GM19035 (cell line): ENCODE measurements around the gene ZW10.
"Not testable (repeated sequence)": the region's sequence is repeated elsewhere in the genome, so short reads cannot be mapped to it uniquely, and the experiment has no call there.

Experiments
- ATAC-seq: cut with Tn5 transposase; IDR thresholded peaks from one replicate; pipeline ENCODE4 v1.9.1; 2021; ENCODE audit not compliant: unreplicated experiment

The ZW10 gene

DNA sequence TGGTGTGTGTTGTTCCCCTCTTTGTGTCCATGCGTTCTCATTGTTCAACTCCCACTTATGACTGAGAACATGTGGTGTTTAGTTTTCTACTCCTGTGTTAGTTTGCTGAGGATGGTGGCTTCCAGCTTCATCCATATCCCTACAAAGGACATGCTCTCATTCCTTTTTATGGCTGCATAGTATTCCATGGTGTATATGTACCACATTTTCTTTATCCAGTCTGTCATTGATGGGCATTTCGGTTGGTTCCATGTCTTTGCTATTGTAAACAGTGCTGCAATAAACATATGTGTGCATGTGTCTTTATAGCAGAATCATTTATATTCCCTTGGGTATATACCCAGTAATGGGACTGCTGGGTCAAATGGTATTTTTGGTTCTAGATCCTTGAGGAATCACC, 10.5 kb downstream of the ZW10 start:
- not testable (repeated sequence) for ATAC-seq

DNA sequence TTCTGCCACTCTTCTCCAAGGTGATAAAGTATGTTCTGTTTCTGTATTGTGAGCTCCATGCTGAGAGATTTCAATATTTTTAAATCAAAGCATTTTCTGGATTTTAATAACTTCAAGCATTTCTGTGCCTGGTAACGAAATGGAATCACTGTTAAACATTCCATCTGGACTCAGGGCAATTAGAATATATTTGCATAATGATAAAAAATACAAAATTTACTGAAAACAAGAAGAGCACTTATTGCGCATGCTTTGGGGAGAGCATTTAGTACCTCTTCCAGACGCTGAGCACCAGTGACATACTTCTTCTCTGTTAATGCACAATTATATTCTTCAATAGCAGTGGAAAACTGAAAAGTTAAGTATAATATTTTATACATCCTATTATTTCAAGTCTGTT, 13.3 kb downstream of the ZW10 start:
- no peak for ATAC-seq

DNA sequence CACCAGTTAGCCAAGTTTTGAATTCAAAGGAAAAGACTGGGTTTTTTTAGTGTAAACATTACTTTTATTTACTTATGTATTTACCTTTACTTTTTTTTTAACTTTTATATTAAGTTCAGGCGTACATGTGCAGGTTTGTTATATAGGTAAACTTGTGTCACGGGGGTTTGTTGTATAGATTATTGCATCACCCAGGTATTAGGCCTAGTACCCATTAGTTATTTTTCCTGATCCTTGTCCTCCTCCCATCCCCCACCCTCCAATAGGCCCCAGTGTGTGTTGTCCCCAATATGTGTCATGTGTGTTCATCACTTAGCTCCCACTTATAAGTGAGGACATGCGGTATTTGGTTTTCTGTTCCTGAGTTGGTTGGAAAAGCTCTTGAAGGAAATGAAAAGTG, 20.6 kb downstream of the ZW10 start:
- no peak for ATAC-seq

DNA sequence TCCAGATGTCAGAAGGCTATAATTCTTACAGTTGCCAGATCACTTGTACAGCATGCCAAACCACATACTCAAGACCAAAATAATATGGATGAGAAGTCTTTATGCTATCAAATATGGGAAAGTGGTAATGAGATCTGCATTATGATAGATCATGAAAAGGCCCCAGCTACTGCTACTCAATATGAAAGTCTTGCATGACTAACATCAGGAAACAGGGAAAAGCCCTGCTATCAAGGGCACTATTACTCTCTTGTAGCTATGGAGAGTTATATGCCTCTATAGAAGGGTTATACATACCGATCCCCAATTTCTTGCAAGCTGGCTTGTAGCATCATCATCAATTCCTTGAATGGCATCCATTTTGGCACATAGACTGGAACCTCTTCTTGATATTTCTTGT, 37.2 kb downstream of the ZW10 start:
- no peak for ATAC-seq

DNA sequence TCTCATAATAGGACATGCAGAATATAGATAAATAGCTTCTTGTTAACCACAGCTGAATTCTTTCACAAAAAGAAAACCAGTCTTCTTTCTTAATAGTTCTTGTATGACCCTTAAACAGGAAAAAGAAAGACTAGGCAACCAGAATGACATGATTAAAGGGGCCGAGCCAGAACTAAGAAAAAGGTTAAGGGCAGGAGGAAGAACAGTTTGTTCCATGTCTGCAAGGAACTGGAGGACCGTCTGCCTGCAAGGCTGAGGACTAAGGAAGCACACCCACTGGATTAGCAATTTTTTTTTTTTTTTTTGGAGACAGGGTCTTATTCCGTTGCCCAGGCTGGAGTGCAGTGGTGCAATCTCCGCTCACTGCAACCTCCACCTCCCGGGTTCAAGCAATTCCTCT, 41.4 kb downstream of the ZW10 start:
- ATAC-seq: no peak

DNA sequence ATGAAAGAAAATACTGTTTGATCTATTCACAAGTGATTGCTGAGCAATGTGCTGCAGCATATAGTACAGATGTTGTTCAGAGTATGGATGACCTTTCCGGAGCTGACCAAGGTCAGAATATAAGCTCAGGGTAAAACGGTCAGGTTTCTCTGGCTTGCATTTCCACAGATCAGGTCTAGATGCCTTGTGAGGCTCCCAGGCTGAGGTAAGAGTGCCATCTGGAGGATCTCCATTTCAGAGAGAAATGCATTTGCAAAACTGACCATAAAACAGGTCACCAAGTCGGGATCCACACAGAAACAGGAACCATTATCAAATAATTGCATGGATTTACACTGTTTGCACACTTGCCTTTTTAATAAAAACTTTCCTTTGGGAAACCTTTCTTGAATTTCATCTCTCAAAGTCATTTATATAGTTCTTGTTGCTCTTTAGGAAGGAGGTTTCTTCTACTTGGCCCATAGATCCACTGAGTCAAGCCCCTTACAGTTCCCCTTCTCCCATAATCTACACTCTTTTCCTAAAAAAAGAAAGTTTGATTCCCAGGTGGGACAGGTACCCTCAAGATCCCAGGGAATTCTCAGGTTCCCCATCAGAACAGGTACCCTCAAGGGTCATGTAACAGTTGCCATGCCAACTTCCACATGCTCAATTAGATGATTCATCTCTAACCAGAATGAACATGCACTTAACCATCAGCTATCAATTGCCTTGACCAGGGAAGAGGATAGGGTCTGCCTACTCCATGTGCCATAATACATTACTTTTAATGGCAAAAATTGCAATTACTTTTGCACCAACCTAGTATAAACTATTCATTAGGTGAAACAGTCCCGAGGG, 42.4 kb downstream of the ZW10 start:
- ATAC-seq: no peak

DNA sequence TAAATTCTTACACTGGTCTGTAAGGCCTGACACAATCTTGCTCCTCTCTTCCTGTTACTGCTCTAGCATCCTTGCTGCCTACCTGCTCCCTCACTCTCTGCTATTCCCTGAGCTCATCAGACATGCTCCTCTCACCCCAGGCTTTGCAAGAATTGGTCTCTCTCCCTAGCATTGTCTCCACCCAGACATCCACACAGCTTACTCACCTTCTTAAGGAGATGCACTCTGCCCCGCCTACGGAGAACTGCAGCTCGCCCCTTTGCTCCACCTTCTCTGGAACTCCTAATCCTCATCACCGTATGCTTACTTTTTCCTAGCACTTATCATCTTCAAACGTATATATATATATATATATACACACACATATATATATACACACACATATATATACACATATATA, 44.0 kb downstream of the ZW10 start:
- ATAC-seq: no peak

DNA sequence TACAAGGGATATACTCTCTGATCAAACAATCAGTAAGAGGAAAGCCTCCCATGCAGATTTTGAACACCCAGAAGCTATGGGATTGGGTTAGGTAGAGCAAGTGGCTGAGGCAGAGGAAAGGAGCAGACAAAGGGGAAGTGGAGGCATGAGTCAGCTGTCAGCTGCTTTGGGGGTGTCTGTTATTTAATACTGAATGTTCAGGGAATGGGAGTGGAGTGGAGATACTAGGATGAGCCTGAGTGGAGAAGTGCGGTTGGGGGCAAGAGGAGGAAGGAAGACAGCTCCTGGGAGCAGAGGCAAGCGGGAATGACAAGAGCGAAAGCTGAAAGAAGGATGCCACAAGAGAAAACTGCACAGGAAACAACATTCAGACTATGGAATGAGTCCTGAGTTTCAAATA, 44.7 kb downstream of the ZW10 start:
- ATAC-seq: no peak

DNA sequence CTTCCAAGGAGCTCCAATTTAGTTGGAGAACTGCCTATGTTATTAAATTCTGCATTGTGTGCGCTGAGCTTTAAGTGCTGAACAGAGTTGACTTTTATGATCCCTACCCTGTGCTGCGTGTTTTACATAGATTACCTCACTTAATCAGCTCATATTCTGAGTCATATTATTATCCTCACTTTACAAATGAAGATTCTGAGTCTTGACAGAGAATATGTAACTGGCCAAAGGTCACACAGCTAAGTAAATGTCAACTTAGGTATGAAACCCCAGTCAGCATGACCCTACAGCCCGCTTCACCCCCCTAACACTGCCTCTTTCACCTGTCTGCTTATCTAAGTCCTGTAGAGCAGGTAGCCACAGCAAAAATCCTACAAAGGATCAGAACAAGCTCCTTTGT, 47.6 kb downstream of the ZW10 start:
- ATAC-seq: no peak

DNA sequence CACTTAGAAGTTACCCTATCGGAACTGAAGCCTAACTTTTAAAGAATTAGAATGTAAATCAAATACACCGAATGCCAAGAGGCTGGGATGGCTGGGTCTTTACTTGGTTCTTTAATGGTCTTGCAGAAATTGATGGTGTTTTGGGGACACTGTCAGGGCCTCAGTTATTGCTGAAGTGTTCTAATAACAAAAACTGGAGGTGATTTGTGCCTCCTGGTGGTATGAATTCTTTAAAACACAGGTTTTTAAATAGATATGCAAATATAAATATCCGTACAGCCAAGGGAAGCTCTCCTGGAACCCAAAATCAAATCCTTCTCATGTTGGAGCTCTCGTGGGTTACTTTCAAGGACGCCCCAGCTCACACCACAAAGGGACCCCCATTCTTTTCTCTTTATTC, 48.1 kb downstream of the ZW10 start:
- ATAC-seq: no peak

DNA sequence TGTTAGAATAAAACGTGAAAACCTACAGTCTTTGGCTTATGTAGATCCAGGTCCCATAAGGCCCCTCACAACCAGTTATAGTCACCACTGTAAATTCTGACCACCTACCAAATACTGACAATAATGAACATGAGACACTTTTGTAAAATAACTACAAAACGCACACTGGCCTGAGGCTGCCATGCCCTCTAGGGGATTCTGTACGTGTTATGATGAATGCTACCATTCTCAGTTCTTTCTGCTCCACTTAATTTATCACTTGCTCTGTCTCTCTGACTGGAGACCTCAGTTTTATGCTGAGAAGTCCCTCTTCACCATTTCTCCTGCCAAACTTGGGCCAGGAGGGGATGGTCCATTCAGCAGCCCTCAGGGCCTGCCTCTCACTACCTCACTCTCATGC, 48.7 kb downstream of the ZW10 start:
- no peak for ATAC-seq

DNA sequence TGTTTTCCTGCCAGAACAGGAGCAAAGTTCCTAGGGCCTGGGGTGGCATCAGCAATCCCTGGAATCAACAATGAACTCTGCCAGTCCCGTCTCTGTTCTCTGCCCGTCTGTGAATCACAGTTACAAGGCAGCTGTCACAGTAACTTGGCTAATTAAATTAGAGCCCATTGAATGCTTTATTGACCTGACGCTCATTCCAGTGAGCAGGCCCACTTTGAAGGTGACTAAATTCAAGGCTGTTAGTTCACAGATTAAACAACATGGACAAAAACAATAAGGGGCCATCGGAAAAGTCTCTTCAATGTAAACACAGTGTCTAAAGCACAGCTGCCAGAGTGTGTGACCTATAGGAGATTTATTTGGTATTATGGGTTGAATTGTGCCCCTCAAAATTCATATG, 49.7 kb downstream of the ZW10 start:
- ATAC-seq: no peak

DNA sequence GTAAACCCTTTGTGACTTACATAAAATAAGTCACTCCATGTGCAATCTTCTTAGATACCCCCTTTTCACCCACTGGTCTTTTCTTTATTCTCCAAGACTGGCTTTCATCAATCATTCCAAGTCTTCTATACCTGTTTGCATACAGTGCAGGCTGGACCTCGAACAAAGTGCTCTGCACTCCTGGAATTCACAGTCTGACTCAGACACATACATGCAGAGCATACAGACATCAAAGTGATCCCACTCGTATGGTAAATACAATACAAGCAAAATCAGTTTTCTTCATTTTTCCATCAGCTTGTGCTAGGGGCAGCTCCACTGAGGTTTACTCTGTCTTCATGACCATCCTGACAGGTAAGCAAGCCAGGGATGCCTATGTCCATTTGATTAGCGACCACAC, 50.6 kb downstream of the ZW10 start:
- ATAC-seq: no peak

DNA sequence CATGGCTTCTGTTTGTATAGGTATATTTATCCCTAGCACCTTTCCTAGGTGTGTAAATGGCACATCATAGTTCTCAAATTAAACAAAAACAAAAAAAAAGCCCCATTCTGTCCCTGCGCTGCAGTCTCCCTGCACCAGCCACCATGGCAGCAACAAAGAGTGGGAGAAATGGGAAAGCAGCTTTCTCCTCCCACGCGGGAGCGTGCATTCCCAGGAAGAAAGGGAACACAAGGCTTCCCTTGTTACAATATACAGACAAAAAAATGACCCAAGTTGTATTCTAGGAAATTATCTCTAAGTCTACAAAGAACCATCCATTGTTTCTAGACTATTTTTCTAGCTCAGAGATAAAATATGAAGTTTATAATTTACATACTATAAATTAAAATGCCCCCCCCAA, 51.3 kb downstream of the ZW10 start:
- no peak for ATAC-seq

DNA sequence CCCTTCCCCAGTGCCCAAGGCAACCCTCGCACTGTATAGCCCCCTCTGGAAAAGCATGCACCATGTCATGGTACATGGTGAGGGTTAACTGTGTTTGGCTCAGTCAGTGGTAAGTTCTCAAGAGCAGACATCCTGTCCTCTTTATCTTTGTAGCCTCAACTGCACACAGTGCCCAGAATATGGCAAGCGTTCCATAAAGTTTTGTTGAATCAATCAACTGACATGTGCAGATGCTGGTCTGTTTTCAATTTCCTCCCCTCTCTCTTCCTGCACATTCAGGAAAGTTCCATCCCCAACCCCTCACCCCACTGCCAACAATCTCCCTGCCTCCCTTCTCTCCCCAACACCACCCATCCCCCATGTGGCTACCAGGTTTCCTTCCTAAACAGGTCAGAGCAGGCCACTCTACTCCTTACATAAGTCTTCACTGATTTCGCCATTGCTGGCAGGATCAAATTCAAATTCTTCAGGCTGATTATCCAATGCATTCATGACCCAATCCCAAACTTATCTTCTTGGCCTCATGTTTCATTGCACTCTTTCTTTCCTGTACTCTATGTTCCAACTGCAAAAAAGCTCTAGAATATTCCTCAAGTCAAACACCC, 51.9 kb downstream of the ZW10 start:
- no peak for ATAC-seq

DNA sequence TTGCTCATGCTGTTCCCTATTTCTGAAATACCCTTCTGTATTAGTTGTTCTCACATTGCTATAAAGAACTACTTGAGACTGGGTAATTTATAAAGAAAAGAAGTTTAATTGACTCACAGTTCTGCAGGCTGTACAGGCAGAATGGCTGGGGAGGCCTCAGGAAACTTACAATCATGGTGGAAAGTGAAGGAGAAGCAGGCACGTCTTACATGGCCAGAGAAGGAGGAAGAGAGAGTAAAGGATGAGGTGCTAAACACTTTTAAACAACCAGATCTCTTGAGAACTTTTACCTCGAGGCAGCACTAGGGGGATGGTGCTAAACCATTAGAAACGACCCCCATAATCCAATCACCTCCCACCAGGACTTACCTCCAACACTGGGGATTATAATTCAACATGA, 53.0 kb downstream of the ZW10 start:
- ATAC-seq: not testable (repeated sequence)

DNA sequence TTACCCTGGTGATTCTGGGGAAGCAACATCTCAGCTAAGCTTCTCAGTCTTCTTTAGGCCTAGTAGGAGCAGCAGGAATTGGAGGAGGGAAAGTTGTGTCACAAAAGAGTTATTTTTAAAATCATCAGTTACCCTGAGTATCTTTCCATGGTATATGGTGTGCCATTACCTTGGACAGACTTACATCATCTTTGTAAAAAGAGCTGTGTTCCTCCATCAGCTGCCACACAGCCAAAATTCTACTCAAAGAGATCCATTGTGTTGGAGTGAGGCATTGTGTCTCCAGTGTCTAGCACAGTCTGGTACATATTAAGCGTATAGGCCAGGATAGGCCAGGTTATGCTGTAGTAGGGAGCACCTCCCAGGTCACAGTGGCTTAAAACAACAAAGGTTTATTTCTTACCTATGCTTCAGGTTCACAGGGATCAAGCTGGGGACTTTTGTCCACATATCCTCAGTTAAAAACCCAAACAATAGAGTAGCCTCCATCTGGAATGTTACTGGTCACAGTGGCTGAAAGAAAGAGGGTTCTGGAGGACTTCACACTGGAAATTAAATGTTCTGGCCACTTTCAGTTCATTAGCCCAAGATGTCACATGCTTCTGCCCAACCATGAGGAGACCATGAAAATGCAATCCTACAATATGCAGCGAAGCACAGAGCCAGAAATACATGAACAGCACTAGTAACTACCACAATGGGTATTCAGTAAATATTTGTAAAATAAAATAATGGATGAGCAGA, 57.4 kb downstream of the ZW10 start:
- ATAC-seq: no peak

DNA sequence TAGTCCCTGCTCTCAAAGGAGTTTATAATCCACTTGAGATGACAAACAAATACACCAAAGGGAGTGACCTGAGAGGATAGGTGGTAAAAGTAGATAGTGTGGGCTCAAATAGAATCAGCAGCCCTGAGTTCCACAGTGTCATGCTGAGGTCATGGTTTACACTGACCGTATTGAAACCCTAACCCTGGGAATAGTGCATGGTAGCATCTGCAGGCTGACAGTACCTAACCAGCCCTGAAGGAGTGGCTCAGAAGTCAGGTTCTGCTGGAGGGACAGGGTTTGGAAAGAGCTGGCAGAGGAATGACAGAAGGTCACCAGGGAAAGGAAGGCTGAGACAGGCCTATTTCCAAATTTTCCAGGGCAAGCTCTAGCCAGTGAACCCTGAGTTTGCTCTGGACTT, 58.2 kb downstream of the ZW10 start:
- ATAC-seq: no peak

DNA sequence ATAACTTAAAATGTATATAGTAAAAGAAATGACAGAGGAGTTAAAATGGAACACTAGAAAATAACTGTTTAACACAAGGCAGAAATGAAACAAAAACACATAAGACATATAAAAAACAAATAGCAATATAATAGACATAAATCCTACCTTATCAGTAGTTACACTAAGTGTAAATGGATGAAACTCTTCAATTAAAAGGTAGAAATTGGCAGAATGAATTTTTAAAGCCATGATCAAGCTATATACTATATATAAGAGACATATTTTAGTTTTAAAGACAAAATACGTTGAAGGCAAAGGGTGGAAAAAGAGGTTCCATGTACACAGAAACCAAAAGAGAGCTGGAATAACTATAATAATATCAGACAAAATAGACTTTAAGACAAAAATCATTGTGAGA, 62.5 kb downstream of the ZW10 start:
- ATAC-seq: no peak

DNA sequence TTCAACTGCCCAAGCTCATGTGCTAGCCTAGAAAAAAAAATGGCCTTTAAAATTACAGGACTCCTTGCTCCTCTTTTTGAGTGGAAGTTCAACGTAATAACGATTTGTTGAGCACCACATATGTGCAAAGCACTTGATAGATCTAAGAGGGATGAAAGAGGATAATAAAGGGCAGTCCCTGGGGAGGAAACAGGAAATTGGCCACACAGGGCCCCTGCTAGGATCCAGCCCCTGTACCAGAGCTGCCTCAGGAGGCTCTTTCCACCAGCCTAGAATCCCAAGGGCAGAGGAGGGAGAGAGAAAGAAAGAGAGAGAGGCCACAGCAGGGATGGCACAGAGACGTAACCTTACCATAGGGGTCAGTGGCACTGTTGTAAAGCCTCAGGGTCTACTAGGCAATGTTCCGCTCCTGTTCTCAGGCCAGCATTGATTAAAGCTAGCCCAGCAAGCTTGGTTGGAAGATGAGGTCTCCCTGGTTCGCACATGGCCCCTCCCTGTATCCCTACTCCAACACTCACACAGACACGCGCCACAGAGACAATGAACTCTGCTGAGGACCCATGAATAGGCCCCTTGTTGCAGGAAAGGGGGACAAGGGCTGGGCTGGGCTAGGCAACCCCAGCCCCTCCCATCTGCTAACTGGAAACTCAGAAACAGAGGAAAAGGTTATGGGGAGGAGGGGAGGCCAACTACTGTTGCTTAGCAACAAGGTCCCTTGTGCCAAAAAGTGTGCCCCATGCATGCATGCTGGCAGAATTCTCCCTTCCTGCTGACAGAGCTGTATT, 67.4 kb downstream of the ZW10 start, which contains the start of gene TMPRSS5:
TSS of gene TMPRSS5 (minus strand) at position 438 of the 785 bp plus-strand sequence. CDS start at position 354, 84 bp downstream.
- ATAC-seq: no peak

DNA sequence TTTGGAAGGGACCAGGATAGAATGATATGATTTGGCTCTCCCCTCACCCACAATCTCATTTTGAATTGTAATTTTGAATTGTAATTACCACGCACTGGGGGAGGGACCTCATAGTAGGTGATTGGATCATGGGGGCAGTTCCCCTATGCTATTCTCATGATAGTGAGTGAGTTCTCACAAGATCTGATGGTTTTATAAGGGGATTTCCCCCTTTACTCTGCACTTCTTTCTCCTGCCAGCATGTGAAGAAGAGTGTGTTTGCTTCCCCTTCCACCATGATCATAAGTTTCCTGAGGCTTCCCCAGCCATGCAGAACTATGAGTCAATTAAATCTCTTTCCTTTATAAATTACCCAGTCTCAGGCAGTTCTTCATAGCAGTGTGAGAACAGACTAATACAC, 69.9 kb downstream of the ZW10 start:
- not testable (repeated sequence) for ATAC-seq
